ENCODE measurements around the gene RTN4R. TPM values are rescaled to one million over a fixed set of nuclear protein-coding genes. Genes with fewer than 3 reads are reported as not detected.
"Not testable (repeated sequence)": the region's sequence is repeated elsewhere in the genome, so short reads cannot be mapped to it uniquely, and the experiment has no call there.

Gene RTN4R
- total and polyA plus RNA-seq, 2 of the 4 experiments (the other 2 are of a cell fraction) = 0.18 to 0.94 TPM

DNA sequence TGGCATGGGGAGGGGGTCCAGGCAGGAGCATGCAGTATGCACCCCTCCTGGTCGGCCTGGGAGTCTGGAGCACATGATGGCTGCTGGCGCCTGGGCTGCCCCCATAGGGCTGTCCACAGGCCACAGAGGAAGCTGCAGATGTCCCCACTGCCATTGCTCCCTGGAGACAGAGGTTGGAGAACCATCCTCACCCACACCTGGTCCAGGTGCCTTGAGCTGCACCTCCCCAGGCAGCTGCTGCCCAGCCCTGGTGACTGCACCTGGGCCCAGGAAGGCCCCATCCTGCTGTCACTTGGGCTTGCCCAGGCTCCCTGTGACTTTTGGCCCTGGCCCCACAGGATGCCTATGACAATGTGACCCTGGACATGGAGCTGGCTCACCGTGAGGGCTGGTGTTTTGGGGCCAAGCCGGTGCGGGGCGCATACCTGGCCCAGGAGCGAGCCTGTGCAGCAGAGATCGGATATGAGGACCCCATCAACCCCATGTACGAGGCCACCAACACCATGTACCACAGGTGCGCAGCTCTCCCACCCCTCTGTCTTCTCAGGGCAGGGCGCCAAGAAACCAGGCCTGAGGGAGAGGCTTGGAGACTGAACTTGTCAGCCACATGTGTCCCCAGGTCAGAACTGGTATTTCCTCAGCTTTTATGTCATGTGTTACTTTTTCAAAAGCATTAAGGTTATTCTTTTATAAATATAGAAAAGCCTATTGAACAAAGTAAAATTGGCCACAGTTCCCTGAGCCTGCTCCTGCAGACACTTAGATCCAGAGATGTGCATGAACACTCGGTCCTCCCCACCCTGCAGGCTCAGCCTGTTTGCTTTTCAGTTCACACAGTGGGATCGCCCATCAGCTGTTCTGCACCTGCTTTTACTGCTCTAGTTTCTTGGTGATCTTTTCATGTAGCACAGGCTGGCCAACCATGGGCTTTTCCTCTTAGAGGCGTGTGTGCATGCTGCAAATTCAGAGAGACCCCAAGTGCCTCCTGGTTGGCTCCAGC is 39.6 kb upstream of the RTN4R start:
- H2AK9ac ChIP-seq (replicated peaks; ENCODE audit: low read depth, low read length, poor library complexity); H4K20me1 ChIP-seq (ENCODE audit: insufficient read depth, low read length); H4K91ac ChIP-seq (ENCODE audit: insufficient read depth, low read depth, low read length); H2BK120ac ChIP-seq (ENCODE audit: low read depth, low read length); H4K5ac ChIP-seq (ENCODE audit: low read depth, low read length); H3K9me3 ChIP-seq (ENCODE audit: control insufficient read depth, insufficient read depth, low read length); H2AK5ac ChIP-seq (ENCODE audit: low read depth, low read length); H3K36me3 ChIP-seq (ENCODE audit: control insufficient read depth, insufficient read depth, low read length); H2BK15ac ChIP-seq (ENCODE audit: low read depth, low read length); POLR2A ChIA-PET (ENCODE audit: unreplicated experiment); ATAC-seq (ENCODE audit: low read depth); dilution Hi-C loops (cut with HindIII; ENCODE audit: low sequenced_read_pairs, unreplicated experiment); H3K56ac ChIP-seq (ENCODE audit: extremely low read depth, insufficient read depth, low read length); H3K4ac ChIP-seq (ENCODE audit: low read depth, low read length); H2BK20ac ChIP-seq (ENCODE audit: low read depth, low read length); H3K23ac ChIP-seq (ENCODE audit: low read depth, low read length); H2AFZ ChIP-seq (replicated peaks; ENCODE audit: low read length, poor library complexity); H3K4me2 ChIP-seq (ENCODE audit: low read depth, low read length); H3K27me3 ChIP-seq (ENCODE audit: control insufficient read depth, insufficient read depth, low read length); H3K9me1 ChIP-seq (ENCODE audit: insufficient read depth, low read length); H3K79me1 ChIP-seq (ENCODE audit: low read depth in 1 of 2, low read length in 2 of 2); H3K14ac ChIP-seq (replicated peaks; ENCODE audit: low read depth, low read length); H2BK5ac ChIP-seq (ENCODE audit: low read depth, low read length, poor library complexity, severe bottlenecking); intact Hi-C loops (cut with micrococcal nuclease); H4K8ac ChIP-seq (ENCODE audit: low read depth in 2 of 2, low read length in 2 of 2); H3K4me3 ChIP-seq (ENCODE audit: insufficient read depth, low read depth, low read length); H3K9ac ChIP-seq (ENCODE audit: low read depth, low read length); CTCF ChIA-PET; in situ Hi-C loops (cut with MboI; ENCODE audit: low sequenced_read_pairs); H3K27ac ChIP-seq (ENCODE audit: insufficient read depth, low read length); H3K4me1 ChIP-seq (ENCODE audit: control insufficient read depth, insufficient read depth, low read length); H3K18ac ChIP-seq (ENCODE audit: low read depth, low read length); DNase-seq; BruUV-seq (replicated peaks): not testable (repeated sequence)
- WGBS, 2 experiments (ENCODE audit: extremely low coverage in 2 of 2, insufficient read length in 1 of 2) = 80% methylated on average over 1 of the region's 14 CpGs; no CpG with 5 or more reads in 1 of the 2 experiments

DNA sequence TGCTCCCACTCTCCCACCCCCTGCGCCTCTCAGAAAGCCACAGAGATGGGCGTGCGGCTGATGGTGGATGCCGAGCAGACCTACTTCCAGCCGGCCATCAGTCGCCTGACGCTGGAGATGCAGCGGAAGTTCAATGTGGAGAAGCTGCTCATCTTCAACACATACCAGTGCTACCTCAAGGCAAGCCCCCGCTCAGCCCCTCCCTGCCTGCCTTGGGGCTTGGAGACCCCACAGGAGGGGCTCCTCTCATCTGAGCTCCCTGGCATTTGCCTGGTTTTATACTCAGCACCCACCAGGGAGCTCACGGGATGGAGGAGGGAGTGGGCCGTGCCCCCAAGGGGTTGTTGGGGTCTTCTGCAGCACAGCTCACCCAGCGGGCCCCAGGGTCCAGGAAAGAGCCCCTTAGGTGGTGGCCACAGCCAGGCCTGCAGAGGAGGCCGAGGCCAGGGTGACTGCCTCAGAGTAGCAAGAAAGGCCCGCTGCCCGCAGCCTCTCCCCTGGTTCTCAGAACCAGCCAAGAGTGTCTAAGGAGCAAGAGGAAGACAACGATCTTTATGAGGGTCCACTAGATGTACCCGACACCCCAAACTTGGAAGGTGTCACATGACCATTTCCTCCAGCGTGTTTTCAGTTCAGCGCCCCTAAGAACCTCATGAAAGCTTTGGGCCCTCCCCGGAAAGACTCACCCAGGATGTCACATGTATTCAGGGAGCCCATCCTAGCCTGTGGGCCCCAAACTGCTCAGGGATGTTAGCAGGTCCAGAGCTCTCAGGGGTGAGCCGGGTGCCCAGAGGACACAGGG is 38.7 kb upstream of the RTN4R start:
- ATAC-seq (ENCODE audit: low read depth); H3K4me1 ChIP-seq (ENCODE audit: control insufficient read depth, insufficient read depth, low read length); H3K9me3 ChIP-seq (ENCODE audit: control insufficient read depth, insufficient read depth, low read length); H3K56ac ChIP-seq (ENCODE audit: extremely low read depth, insufficient read depth, low read length); H3K18ac ChIP-seq (ENCODE audit: low read depth, low read length); DNase-seq; H3K4ac ChIP-seq (ENCODE audit: low read depth, low read length); dilution Hi-C loops (cut with HindIII; ENCODE audit: low sequenced_read_pairs, unreplicated experiment); H3K9me1 ChIP-seq (ENCODE audit: insufficient read depth, low read length); H3K36me3 ChIP-seq (ENCODE audit: control insufficient read depth, insufficient read depth, low read length); H4K5ac ChIP-seq (ENCODE audit: low read depth, low read length); H3K27me3 ChIP-seq (ENCODE audit: control insufficient read depth, insufficient read depth, low read length); H3K79me1 ChIP-seq (ENCODE audit: low read depth in 1 of 2, low read length in 2 of 2); H4K8ac ChIP-seq (ENCODE audit: low read depth in 2 of 2, low read length in 2 of 2); CTCF ChIA-PET; H3K4me3 ChIP-seq (ENCODE audit: insufficient read depth, low read depth, low read length); POLR2A ChIA-PET (ENCODE audit: unreplicated experiment); H4K20me1 ChIP-seq (ENCODE audit: insufficient read depth, low read length); H3K9ac ChIP-seq (ENCODE audit: low read depth, low read length); H2AFZ ChIP-seq (replicated peaks; ENCODE audit: low read length, poor library complexity); H3K4me2 ChIP-seq (ENCODE audit: low read depth, low read length); H2AK9ac ChIP-seq (replicated peaks; ENCODE audit: low read depth, low read length, poor library complexity); H2BK20ac ChIP-seq (ENCODE audit: low read depth, low read length); H2AK5ac ChIP-seq (ENCODE audit: low read depth, low read length); H2BK120ac ChIP-seq (ENCODE audit: low read depth, low read length); H3K23ac ChIP-seq (ENCODE audit: low read depth, low read length); H3K14ac ChIP-seq (replicated peaks; ENCODE audit: low read depth, low read length); H4K91ac ChIP-seq (ENCODE audit: insufficient read depth, low read depth, low read length); in situ Hi-C loops (cut with MboI; ENCODE audit: low sequenced_read_pairs); intact Hi-C loops (cut with micrococcal nuclease); H2BK5ac ChIP-seq (ENCODE audit: low read depth, low read length, poor library complexity, severe bottlenecking); H2BK15ac ChIP-seq (ENCODE audit: low read depth, low read length); BruUV-seq (replicated peaks); H3K27ac ChIP-seq (ENCODE audit: insufficient read depth, low read length): not testable (repeated sequence)
- 100% methylated on average over 2 of the region's 21 CpGs; no CpG with 5 or more reads in 1 of the 2 experiments for WGBS, 2 experiments (ENCODE audit: extremely low coverage in 2 of 2, insufficient read length in 1 of 2)

Data from IMR-90 (cell line).